AG09319 (cell line): ENCODE measurements around the gene HBZ.

Experiments
- DNase-seq: peaks from one replicate; pipeline ENCODE4 v3.0.0-alpha.2; 2010; ENCODE audit warnings: low read depth; ENCODE audit errors: extremely low read depth
- CTCF ChIP-seq: IDR thresholded peaks from 2 replicates; pipeline ENCODE4 v1.5.1; 2011; ENCODE audit warnings: low read depth, mild to moderate bottlenecking, inconsistent platforms, low read length, moderate library complexity

Gene HBZ

GRCh38 chr16:114327-114726, 38.1 kb upstream of the HBZ start:
- no peak for DNase-seq
- no peak for TF ChIP-seq CTCF

GRCh38 chr16:116015-116414, 36.4 kb upstream of the HBZ start:
- no peak for DNase-seq
- TF ChIP-seq CTCF = no peak

- DNase-seq = no peak
- peak; percentile 64 for TF ChIP-seq CTCF
These were observed 34.8 kb upstream of the HBZ start for GRCh38 chr16:117379-118365.

- TF ChIP-seq CTCF = no peak
- DNase-seq = no peak
These were observed 33.6 kb upstream of the HBZ start for GRCh38 chr16:118857-119256.

- no peak for DNase-seq
- no peak for TF ChIP-seq CTCF
These were observed 33.1 kb upstream of the HBZ start for GRCh38 chr16:119295-119694.

GRCh38 chr16:119835-120491, 32.5 kb upstream of the HBZ start:
- no peak for DNase-seq
- TF ChIP-seq CTCF = no peak

GRCh38 chr16:120756-121155, 31.7 kb upstream of the HBZ start:
- DNase-seq = no peak
- TF ChIP-seq CTCF = no peak
